ENCODE results near the gene LAYN.
A peak's percentile ranks its signal among the peaks of the same experiment; 100 is the strongest.

The LAYN gene

DNA sequence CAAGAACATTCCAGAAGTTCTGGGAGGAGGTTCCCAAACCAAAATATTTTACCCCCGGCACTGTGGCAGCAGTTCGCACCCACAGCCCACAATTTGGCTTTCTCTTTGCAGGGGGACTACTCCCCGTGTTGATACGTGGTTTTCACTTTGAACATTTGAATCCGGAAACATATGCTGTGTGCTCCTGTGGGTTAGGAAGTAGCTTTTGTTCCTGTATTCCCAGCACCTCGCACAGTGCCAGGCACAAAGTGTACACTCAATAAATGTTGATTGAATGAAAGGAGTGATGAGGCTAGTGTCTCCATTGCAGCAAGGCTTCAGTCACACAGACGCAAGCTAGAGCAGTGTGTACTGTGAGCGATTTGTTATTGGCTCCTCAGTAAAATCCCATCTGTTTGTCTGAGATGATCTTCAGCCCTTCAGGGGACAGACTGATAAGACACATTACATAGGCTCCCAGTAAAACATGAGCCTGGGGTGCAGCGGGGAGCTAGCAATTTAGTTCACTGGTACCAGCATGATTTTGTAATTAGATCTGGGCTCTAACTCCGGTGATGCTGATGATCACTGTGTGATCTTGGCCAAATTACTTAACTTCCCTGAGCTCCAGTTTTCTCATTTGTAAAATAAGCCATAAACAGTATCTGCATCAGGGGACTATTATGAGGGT lies 2.2 kb downstream of the LAYN start:
- H3K9me3 Mint-ChIP-seq = no peaks in the 10 kb centered on the region
- H3K27ac Mint-ChIP-seq = no peak overlapping the region
- ATAC-seq = no peak
- H3K27me3 Mint-ChIP-seq = no peaks in the 10 kb centered on the region
- H3K4me1 Mint-ChIP-seq = peaks cover 60% of the 10 kb centered on the region
- no peak for DNase-seq
- peak overlapping the region; percentile 85 to 90 for H3K4me3 Mint-ChIP-seq

GRCh38 chr11:111548525-111548924 lies 8.0 kb downstream of the LAYN start:
- Mint-ChIP-seq H3K4me1 (peaks cover 24% of the 10 kb centered on the region), H3K27me3 (no peaks in the 10 kb centered on the region), H3K4me3 (no peak overlapping the region), H3K27ac (no peak overlapping the region), H3K9me3 (no peaks in the 10 kb centered on the region)
- no peak for DNase-seq
- no peak for ATAC-seq

DNA sequence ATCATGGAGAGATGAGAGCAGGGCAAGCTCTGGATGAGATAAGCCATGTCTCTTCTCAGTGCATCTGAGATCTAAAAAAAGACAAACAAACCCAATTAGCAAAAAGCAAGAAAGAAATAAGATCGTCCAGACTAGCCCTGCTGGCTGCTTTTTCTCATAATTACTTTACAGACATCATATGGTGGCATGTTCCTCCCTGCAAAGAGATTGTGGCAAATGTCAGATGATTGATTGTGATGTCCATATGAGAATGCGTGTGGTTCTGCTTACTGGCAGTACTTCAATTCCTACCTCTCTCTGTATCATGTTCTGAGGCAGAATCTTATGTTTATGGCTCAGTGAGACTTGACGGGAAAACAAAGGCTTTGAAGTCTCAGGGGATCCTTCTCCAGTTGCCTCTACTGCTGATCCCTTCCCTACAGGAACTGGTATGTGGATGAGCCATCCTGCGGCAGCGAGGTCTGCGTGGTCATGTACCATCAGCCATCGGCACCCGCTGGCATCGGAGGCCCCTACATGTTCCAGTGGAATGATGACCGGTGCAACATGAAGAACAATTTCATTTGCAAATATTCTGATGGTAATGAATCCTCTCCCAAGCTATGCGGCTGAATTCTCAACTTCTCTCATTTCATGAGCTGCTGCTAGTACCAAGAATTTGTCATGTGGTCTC lies 8.8 kb downstream of the LAYN start:
- Mint-ChIP-seq H3K4me3 (no peak overlapping the region), H3K9me3 (no peaks in the 10 kb centered on the region), H3K27me3 (no peaks in the 10 kb centered on the region), H3K27ac (no peak overlapping the region), H3K4me1 (peaks cover 20% of the 10 kb centered on the region)
- DNase-seq = no peak
- no peak for ATAC-seq

DNA sequence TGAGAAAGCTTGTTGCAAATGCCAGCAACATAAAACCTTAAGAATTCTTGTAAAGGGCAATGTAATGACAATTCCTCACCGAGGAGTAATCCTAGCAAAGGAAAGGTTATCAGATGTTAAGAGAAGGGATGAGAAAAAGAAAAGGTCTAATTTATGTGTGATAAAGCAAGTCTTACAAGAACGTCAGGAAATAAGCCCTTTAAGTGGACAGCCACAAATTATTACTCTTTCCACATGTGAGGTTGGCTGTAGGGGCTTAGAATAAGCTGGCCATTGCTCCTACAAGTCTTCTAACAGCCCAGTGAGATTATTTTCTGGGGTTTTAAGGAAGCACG lies 9.3 kb downstream of the LAYN start:
- no peak for ATAC-seq

DNA sequence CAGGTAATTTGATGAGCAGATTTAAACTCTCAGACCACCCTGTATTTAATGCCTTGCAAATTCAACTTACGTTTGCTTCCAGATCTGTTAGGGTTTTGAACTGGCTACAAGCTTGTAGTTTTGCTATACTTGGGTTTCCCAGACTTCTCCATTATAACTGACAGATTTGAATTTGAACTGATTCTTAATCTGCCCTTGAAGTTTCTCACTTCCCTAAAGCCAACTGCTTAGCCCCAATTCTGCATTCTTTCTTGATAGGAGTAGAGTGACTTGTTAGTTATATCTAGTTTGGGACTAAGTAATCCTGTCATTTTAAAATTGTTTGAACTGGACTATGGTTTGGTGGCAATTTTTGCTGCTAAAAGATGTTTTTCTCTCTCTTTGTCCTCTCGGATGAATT lies 9.7 kb downstream of the LAYN start:
- no peak for ATAC-seq
- Mint-ChIP-seq H3K27me3 (no peaks in the 10 kb centered on the region), H3K4me3 (no peak overlapping the region), H3K27ac (no peak overlapping the region), H3K9me3 (peaks cover 0 to 1% of the 10 kb centered on the region in 2 donors), H3K4me1 (peaks cover 17% of the 10 kb centered on the region)
- DNase-seq = no peak

More for the DNA sequence above, 9.3 kb downstream of the LAYN start:
- no peak for DNase-seq
- Mint-ChIP-seq H3K27me3 (no peaks in the 10 kb centered on the region), H3K4me3 (no peak overlapping the region), H3K27ac (no peak overlapping the region), H3K4me1 (peaks cover 17% of the 10 kb centered on the region), H3K9me3 (no peaks in the 10 kb centered on the region)

GRCh38 chr11:111554532-111554931 lies 14.0 kb downstream of the LAYN start:
- Mint-ChIP-seq H3K27me3 (no peaks in the 10 kb centered on the region), H3K9me3 (peaks cover 0 to 5% of the 10 kb centered on the region in 2 donors), H3K4me1 (peaks cover 11% of the 10 kb centered on the region), H3K27ac (no peak overlapping the region), H3K4me3 (no peak overlapping the region)
- no peak for ATAC-seq
- DNase-seq = no peak

DNA sequence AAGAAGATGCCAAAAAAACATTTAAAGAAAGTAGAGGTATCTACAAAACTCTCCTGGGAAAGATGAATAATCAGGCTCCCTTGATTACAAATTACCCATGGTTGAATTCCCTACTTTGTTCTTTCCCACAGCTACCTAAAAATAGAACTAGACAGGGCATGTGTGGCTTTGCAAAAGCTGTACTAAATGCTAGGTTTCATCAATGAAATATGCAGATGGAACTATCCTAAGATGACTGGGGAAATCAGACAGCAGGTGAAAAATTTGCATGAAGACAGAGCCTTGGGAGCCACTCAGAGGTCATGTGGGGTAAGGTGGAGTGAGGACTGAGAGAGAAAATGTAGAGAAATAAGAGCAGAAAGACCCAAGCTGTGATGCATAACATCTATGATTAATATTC lies 14.7 kb downstream of the LAYN start:
- H3K4me1 Mint-ChIP-seq = peaks cover 11% of the 10 kb centered on the region
- H3K27ac Mint-ChIP-seq = no peak overlapping the region
- DNase-seq = no peak
- H3K4me3 Mint-ChIP-seq = no peak overlapping the region
- H3K9me3 Mint-ChIP-seq = peaks cover 0 to 5% of the 10 kb centered on the region in 2 donors
- H3K27me3 Mint-ChIP-seq = no peaks in the 10 kb centered on the region
- no peak for ATAC-seq

GRCh38 chr11:111557425-111558111 lies 17.0 kb downstream of the LAYN start:
- H3K9me3 Mint-ChIP-seq = peaks cover 0 to 5% of the 10 kb centered on the region in 2 donors
- no peak for ATAC-seq
- H3K27ac Mint-ChIP-seq = no peak overlapping the region
- H3K4me1 Mint-ChIP-seq = peaks cover 5% of the 10 kb centered on the region
- DNase-seq = no peak
- no peak overlapping the region for H3K4me3 Mint-ChIP-seq
- H3K27me3 Mint-ChIP-seq = no peaks in the 10 kb centered on the region

DNA sequence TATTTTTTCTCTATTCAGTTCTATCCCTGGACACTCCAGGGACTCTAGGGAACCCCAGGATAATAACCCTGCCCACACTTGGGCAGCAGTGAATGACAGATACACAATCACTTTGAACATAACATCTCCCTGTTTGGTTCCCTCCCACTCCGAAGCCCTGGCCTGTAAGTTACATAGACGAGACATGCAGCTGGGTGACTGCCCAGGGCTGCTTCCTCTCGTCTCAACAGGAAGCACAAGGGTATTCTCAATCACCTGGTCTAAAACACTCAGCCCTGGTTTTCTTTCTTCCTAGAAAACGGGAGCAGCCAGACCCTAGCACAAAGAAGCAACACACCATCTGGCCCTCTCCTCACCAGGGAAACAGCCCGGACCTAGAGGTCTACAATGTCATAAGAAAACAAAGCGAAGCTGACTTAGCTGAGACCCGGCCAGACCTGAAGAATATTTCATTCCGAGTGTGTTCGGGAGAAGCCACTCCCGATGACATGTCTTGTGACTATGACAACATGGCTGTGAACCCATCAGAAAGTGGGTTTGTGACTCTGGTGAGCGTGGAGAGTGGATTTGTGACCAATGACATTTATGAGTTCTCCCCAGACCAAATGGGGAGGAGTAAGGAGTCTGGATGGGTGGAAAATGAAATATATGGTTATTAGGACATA lies 19.4 kb downstream of the LAYN start:
- no peak for DNase-seq
- H3K27me3 Mint-ChIP-seq = no peaks in the 10 kb centered on the region
- H3K4me3 Mint-ChIP-seq = no peak overlapping the region
- peaks cover 0 to 5% of the 10 kb centered on the region in 2 donors for H3K9me3 Mint-ChIP-seq
- H3K27ac Mint-ChIP-seq = no peak overlapping the region
- ATAC-seq = no peak
- no peaks in the 10 kb centered on the region for H3K4me1 Mint-ChIP-seq

DNA sequence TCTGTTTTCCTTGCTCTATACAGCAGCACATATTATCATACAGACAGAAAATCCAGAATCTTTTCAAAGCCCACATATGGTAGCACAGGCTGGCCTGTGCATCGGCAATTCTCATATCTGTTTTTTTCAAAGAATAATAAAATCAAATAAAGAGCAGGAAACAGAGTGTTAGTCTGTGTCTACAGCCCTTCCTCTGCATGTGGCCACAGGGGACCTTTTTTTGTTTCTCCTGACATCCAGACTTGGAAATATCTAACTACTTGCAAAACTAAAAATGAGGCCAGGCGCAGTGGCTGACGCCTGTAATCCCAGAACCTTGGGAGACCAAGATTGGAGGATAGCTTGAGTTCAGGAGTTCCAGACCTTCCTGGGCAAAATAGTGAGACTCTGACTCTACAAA lies 20.3 kb downstream of the LAYN start:
- no peaks in the 10 kb centered on the region for H3K27me3 Mint-ChIP-seq
- H3K27ac Mint-ChIP-seq = no peak overlapping the region
- DNase-seq = no peak
- no peaks in the 10 kb centered on the region for H3K9me3 Mint-ChIP-seq
- H3K4me1 Mint-ChIP-seq = no peaks in the 10 kb centered on the region
- H3K4me3 Mint-ChIP-seq = no peak overlapping the region
- ATAC-seq = no peak

- H3K9me3 Mint-ChIP-seq = no peaks in the 10 kb centered on the region
- no peak overlapping the region for H3K27ac Mint-ChIP-seq
- no peak overlapping the region for H3K4me3 Mint-ChIP-seq
- no peak for DNase-seq
- ATAC-seq = no peak
- no peaks in the 10 kb centered on the region for H3K27me3 Mint-ChIP-seq
- peaks cover 4% of the 10 kb centered on the region for H3K4me1 Mint-ChIP-seq
Observed at GRCh38 chr11:111561306-111561705, 20.8 kb downstream of the LAYN start.

- Mint-ChIP-seq H3K27ac (no peak overlapping the region), H3K4me1 (peaks cover 6% of the 10 kb centered on the region), H3K27me3 (no peaks in the 10 kb centered on the region), H3K4me3 (no peak overlapping the region), H3K9me3 (no peaks in the 10 kb centered on the region)
- ATAC-seq = no peak
- DNase-seq = no peak
Observed at GRCh38 chr11:111561791-111562325, 21.3 kb downstream of the LAYN start.

DNA sequence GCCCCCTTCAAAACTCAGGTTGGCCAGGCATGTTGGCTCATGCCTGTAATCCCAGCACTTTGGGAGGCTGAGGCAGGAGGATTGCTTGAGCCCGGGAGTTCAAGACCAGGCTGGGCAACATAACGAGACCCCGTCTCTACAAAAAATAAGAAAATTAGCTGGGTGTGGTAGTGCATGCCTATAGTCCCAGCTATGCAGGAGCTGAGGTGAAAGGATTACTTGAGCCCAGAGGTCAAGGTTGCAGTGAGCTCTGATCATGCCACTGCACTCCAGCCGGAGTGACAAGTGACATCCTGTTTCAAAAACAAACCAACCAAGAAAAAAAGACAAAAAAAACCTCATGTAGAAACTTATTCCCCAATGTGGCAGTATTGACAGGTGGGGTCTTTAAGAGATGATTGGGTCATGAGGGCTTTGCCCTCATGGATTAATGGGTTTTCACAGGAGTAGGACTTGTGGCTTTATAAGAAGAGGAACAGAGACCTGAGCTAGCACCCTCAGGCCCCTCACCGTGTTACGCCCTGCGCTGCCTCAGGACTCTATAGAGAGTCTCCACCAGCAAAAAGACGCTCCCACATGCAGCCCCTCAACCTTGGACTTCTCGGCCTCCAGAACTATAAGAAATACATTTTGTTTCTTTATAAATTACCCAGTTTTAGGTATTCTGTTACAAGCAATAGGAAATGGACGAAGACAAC lies 22.3 kb downstream of the LAYN start:
- Mint-ChIP-seq H3K4me3 (no peak overlapping the region), H3K27ac (peak overlapping the region in 1 of 2 donors; percentile 34), H3K27me3 (no peaks in the 10 kb centered on the region), H3K9me3 (no peaks in the 10 kb centered on the region), H3K4me1 (peaks cover 6% of the 10 kb centered on the region)
- DNase-seq (no peak), ATAC-seq (no peak)

DNA sequence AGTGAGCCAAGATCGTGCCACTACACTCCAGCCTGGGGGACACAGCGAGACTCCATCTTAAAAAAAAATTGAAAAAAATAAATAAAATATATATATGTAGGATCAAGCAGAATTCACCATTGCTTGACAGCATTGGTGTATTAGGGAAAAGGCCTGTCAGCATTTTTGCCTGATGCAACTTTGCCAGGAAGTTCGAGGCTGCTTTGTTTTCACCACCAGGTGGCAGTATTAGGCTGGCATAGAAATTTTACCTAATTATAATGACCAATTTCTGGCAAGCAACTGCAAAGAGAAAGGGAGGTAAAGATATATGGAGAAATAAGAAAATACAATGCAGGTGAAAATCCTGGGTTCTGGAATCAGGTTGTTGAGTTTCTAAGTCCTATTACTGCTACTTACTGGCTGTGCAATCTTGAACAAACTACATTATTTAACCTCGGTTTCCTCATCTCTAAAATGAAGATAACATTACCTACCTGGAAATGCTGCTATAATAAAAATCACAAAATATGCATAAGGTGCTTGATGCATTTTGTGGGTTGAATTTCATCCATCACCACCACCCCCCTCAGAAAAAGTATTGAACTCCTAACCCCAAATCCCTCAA lies 24.7 kb downstream of the LAYN start:
- H3K4me1 Mint-ChIP-seq = peaks cover 6% of the 10 kb centered on the region
- DNase-seq (peak; percentile 46 to 47), ATAC-seq (no peak)
- H3K9me3 Mint-ChIP-seq = no peaks in the 10 kb centered on the region
- H3K27me3 Mint-ChIP-seq = peaks cover 2% of the 10 kb centered on the region
- H3K27ac Mint-ChIP-seq = no peak overlapping the region
- H3K4me3 Mint-ChIP-seq = no peak overlapping the region

DNA sequence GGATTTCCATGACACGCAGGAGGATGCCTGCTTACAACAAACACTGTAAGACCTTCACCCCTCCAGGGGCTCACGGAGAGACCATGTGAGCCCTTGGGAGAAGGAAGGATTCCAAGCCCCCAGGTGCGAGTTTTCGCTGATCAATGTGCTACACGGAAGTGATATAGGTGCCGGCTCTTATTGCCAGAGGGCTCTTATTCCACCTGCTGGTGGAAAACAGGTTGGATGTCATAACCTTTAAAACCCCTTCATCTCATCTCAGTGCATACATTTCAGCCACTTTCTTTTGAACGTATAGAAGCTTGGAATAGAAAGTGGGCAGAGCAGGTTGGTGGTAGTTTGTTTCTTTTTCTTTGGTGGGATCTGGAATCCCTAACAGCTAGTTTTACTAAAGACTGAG lies 25.8 kb downstream of the LAYN start:
- Mint-ChIP-seq H3K4me1 (peaks cover 6% of the 10 kb centered on the region), H3K27ac (peak overlapping the region in 1 of 2 donors; percentile 27), H3K27me3 (peaks cover 13% of the 10 kb centered on the region), H3K9me3 (no peaks in the 10 kb centered on the region), H3K4me3 (no peak overlapping the region)
- no peak for ATAC-seq
- DNase-seq = no peak

All from stimulated activated naive CD8-positive, alpha-beta T cell treated with anti-CD3 and anti-CD28 coated beads, Interleukin-15, amount 100 ng/mL, for 72 hours (primary cell).